Measurements from ENCODE around the gene TNFRSF4. TPM values are rescaled to one million over a fixed set of nuclear protein-coding genes. Genes with fewer than 3 reads are reported as not detected.

TNFRSF4 gene
- total and polyA plus RNA-seq, 2 of the 8 experiments (the other 6 are each of a cell fraction or from before 2014, with no cell fraction given): 0.06 TPM; not detected in 1

DNA sequence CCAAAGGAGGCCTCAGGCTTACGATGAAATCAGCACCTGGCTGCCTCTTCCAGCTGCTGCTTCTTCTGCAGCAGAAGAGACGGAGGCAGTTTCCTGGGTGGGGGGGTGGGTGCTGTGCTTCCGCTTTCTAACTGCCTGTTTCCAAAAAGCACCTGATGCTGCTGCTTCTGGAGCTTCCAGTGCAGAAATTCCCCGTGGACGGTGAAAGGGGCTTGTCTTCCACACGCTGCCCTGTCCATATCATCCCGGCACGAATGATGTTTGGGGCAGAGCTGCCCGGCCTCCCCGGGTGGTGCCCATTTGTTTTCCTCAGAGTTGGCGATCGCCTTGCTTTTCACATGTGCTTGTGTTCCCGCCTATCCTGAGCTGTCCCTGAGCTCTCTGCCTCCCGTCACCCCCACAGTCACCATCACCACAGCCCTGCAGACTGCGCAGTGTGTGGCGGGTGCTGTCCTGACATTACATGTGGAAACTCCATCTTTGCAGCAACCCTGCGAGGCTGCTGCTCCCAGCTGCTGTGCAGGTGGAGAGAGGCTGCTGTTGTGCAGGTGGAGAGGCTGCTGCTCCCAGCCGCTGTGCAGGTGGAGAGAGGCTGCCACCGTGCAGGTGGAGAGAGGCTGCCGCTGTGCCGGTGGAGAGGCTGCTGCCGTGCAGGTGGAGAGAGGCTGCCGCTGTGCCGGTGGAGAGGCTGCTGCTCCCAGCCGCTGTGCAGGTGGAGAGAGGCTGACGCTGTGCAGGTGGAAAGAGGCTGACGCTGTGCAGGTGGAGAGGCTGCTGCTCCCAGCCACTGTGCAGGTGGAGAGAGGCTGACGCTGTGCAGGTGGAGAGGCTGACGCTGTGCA, 38.5 kb downstream of the TNFRSF4 start:
- no peak overlapping the region for H3K4me3 ChIP-seq (ENCODE audit: extremely low read depth in 1 of 4, insufficient read depth in 2 of 4, low read depth in 3 of 4, low read length in 4 of 4)
- no peak overlapping the region for H4K8ac ChIP-seq (ENCODE audit: extremely low read depth, insufficient read depth, low read length)
- no peak overlapping the region for H4K5ac ChIP-seq (ENCODE audit: insufficient read length, low read depth, low read length)
- no peak overlapping the region for H3K27ac ChIP-seq (ENCODE audit: low read depth, low read length)
- TF ChIP-seq, protein P1, sequence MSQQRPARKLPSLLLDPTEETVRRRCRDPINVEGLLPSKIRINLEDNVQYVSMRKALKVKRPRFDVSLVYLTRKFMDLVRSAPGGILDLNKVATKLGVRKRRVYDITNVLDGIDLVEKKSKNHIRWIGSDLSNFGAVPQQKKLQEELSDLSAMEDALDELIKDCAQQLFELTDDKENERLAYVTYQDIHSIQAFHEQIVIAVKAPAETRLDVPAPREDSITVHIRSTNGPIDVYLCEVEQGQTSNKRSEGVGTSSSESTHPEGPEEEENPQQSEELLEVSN (IDR thresholded peaks at IDR 0.05): peak; percentile 64
- TF ChIP-seq, protein P2, sequence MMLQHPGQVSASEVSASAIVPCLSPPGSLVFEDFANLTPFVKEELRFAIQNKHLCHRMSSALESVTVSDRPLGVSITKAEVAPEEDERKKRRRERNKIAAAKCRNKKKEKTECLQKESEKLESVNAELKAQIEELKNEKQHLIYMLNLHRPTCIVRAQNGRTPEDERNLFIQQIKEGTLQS (IDR thresholded peaks at IDR 0.05; ENCODE audit: insufficient read depth, low read depth, low read length): no peak
- TF ChIP-seq, protein P3, sequence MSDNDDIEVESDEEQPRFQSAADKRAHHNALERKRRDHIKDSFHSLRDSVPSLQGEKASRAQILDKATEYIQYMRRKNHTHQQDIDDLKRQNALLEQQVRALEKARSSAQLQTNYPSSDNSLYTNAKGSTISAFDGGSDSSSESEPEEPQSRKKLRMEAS (IDR thresholded peaks at IDR 0.05): 0 out of 2 replicates have a peak, but pooled peaks have one; percentile 18
- ChIA-PET POLR2A (ENCODE audit: partially characterized antibody) (interaction anchor here (0.6 to 2.5 kb wide), 3 partner anchors 11 to 58 kb away, joined by 3 to 15 read pairs (median 3); no protein-coding TSS in a partner anchor), CTCF (ENCODE audit: partially characterized antibody) (interaction anchor here (0.6 to 2.0 kb wide), 10 partner anchors 10 to 195 kb away, joined by 3 to 8 read pairs (median 3); no protein-coding TSS in a partner anchor)
- H2AK5ac ChIP-seq (ENCODE audit: low read depth, low read length): no peak overlapping the region
- 90% methylated on average over 29 of the region's 29 CpGs; no CpG with 5 or more reads in 1 of the 2 experiments for WGBS, 2 experiments (ENCODE audit: extremely low coverage in 1 of 2, insufficient coverage in 1 of 2, insufficient read length in 1 of 2, insufficient replicate concordance in 2 of 2, low coverage in 1 of 2, low lambda C conversion rate in 2 of 2, missing lambda C conversion rate in 1 of 2)
- H3K14ac ChIP-seq (ENCODE audit: insufficient read length): no peak overlapping the region
- peak overlapping the region; percentile 85 for H4K91ac ChIP-seq (replicated peaks; ENCODE audit: insufficient read length, low read length)
- no peak overlapping the region for H3K4ac ChIP-seq (replicated peaks; ENCODE audit: insufficient read length, low read depth, low read length)
- H2BK12ac ChIP-seq (ENCODE audit: low read depth, low read length): peak overlapping the region; percentile 60; the same call in 1 of the 2 replicates
- no peaks in the 10 kb centered on the region for H3K79me2 ChIP-seq (ENCODE audit: control insufficient read depth in 1 of 2, insufficient read depth in 2 of 2, low read length in 2 of 2)
- no peak overlapping the region for H2BK20ac ChIP-seq (ENCODE audit: low read length)
- no peaks in the 10 kb centered on the region for H3K36me3 ChIP-seq (ENCODE audit: control insufficient read depth in 2 of 4, insufficient read depth in 4 of 4, low read length in 3 of 4)
- peaks cover 4 to 5% of the 10 kb centered on the region in 2 experiments; a peak in 1 of 4 replicates for H3K9me3 ChIP-seq (ENCODE audit: insufficient read depth in 2 of 2, low read depth in 1 of 2, low read length in 1 of 2)
- no peak overlapping the region for H2AFZ ChIP-seq (ENCODE audit: low read length)
- FAIRE-seq (no peak), DNase-seq (ENCODE audit: low read depth in 1 of 2, low spot score in 2 of 2) (no peak)
- H2BK120ac ChIP-seq (replicated peaks; ENCODE audit: low read depth, low read length): no peak overlapping the region
- H4K20me1 ChIP-seq (replicated peaks in 1 of 2; ENCODE audit: control insufficient read depth in 1 of 2, insufficient read depth in 2 of 2, low read length in 2 of 2): peaks cover 0 to 4% of the 10 kb centered on the region in 2 experiments
- no peak overlapping the region for H3K56ac ChIP-seq (replicated peaks; ENCODE audit: insufficient read length, low read depth, low read length)
- H2BK15ac ChIP-seq (ENCODE audit: low read length): peak overlapping the region; percentile 61; the same call in 1 of the 2 replicates
- no peak overlapping the region for H2BK5ac ChIP-seq (ENCODE audit: low read depth, low read length)
- H3K79me1 ChIP-seq (ENCODE audit: low read depth, low read length): no peaks in the 10 kb centered on the region
- peaks cover 3% of the 10 kb centered on the region; the same call in 1 of the 2 replicates for H3K23me2 ChIP-seq (ENCODE audit: low read depth, low read length)
- H3K23ac ChIP-seq (ENCODE audit: insufficient read length): no peak overlapping the region
- peaks cover 4 to 27% (median 18%) of the 10 kb centered on the region in 4 experiments for H3K4me1 ChIP-seq (replicated peaks in 1 of 4; ENCODE audit: control insufficient read depth in 3 of 4, insufficient read depth in 4 of 4, low read length in 3 of 4)
- no peak overlapping the region; a peak in 1 of 4 replicates for H3K4me2 ChIP-seq (ENCODE audit: insufficient read depth in 1 of 2, low read depth in 2 of 2, low read length in 2 of 2)
- no peak overlapping the region for H3K9ac ChIP-seq (replicated peaks in 1 of 4; ENCODE audit: extremely low read depth in 1 of 4, low read depth in 3 of 4, low read length in 3 of 4)
- no peak overlapping the region; the same call in 1 of the 2 replicates for H3K18ac ChIP-seq (ENCODE audit: extremely low read depth, low read length)
- H3K27me3 ChIP-seq (replicated peaks in 1 of 4; ENCODE audit: control insufficient read depth in 3 of 4, extremely low read depth in 1 of 4, insufficient read depth in 3 of 4, low read length in 3 of 4): peaks cover 0 to 10% (median 6%) of the 10 kb centered on the region in 4 experiments; a peak in 4 of 7 replicates
